ENCODE data around the gene ANGPTL5.

DNA sequence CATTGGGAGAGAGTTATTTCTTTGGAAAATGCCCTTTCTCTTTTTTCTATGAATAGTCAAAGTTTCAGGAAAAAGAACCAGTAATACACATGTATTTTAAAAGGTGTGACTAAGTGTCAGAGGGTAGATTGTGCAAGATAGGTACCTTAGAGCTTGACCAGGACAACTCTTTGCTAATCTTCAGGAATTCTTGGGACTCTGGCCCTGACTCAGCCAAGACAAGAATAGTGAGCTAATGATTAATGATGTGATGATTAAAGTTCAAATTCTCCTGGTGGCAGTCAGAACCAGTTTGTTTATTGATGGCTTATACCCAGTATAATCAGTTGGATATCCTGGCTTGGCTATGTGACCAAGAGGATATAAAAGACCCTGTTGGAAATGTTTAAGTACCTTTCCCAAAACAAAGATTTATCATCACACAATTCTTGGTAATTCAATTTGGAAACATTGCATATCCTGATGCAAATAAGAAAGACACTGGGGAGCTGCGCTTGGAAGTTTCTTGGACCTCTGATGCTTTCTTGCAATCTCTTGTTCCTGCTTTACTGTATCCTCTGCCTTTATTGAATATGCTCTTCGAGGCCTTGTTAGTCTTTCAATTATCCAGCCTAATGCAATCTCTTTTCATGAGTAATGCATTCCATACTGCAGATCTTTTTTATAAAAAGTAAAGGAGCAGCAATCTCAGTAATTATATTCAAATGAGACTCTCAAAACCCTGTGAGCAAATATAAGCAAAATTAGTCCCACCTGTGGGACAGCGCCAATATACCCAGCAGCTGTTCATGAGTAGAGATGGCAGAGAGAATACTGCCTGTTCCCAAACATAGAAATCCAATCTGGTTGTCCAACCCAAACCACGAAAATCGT lies 49.5 kb downstream of the ANGPTL5 start:
- TF ChIP-seq, protein P1, sequence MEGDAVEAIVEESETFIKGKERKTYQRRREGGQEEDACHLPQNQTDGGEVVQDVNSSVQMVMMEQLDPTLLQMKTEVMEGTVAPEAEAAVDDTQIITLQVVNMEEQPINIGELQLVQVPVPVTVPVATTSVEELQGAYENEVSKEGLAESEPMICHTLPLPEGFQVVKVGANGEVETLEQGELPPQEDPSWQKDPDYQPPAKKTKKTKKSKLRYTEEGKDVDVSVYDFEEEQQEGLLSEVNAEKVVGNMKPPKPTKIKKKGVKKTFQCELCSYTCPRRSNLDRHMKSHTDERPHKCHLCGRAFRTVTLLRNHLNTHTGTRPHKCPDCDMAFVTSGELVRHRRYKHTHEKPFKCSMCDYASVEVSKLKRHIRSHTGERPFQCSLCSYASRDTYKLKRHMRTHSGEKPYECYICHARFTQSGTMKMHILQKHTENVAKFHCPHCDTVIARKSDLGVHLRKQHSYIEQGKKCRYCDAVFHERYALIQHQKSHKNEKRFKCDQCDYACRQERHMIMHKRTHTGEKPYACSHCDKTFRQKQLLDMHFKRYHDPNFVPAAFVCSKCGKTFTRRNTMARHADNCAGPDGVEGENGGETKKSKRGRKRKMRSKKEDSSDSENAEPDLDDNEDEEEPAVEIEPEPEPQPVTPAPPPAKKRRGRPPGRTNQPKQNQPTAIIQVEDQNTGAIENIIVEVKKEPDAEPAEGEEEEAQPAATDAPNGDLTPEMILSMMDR (conservative IDR thresholded peaks at IDR 0.05) = no peak
- TF ChIP-seq EZH2 (IDR thresholded peaks at IDR 0.05; ENCODE audit: low read depth) = no peak
